ENCODE results near the gene STK17B. TPM values are rescaled to one million over a fixed set of nuclear protein-coding genes. Genes with fewer than 3 reads are reported as not detected.
"Not testable (repeated sequence)": the region's sequence is repeated elsewhere in the genome, so short reads cannot be mapped to it uniquely, and the experiment has no call there.

Gene STK17B
- total RNA-seq, 2 experiments from 2014 or later: 453 to 469 TPM

DNA sequence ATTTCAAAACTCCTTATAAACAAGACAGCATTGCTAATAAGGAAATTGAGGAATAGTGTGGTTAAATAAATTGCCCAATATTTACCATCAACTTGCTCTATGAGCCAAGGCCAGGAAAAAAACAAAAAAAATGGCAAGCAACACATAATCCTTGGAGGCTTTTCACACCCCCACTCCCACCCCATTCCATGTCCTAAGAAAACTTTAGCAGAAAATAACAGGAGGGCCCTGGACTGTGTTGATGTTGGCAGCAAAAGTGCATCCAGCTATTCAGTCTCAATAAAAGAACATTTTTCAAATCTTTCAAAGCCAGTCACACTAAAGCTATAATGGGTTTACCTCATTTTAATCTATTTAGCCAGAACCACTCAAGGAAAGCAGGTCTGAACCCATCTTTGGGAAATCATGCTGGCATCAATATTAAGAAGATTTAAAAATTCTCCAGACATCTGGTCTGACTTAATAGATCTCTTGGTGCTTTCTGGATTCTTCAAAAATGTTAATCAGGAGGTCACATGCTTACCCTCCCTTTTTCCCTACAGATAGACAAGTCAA lies 34.6 kb upstream of the STK17B start:
- POLR2A ChIA-PET: interaction anchor here (1.2 to 1.9 kb wide), 4 partner anchors 18 to 54 kb away, joined by 3 to 14 read pairs (median 5); partner anchors contain the start of gene STK17B
- H3K36me3 Mint-ChIP-seq (ENCODE audit: low read depth): peaks cover 26% of the 10 kb centered on the region
- DNase-seq (no peak), ATAC-seq (no peak)
- peaks cover 3% of the 10 kb centered on the region for H3K9me3 Mint-ChIP-seq (ENCODE audit: insufficient read depth)
- no peak overlapping the region for H3K27ac Mint-ChIP-seq
- CTCF ChIA-PET: interaction anchor here (1.1 to 1.5 kb wide), 7 partner anchors 8 to 33 kb away, joined by 3 to 6 read pairs (median 5); no protein-coding TSS in a partner anchor
- no peak overlapping the region for H3K4me3 Mint-ChIP-seq
- H3K27me3 Mint-ChIP-seq (ENCODE audit: low read depth): no peaks in the 10 kb centered on the region
- H3K4me1 Mint-ChIP-seq (ENCODE audit: low read depth): peaks cover 57% of the 10 kb centered on the region

DNA sequence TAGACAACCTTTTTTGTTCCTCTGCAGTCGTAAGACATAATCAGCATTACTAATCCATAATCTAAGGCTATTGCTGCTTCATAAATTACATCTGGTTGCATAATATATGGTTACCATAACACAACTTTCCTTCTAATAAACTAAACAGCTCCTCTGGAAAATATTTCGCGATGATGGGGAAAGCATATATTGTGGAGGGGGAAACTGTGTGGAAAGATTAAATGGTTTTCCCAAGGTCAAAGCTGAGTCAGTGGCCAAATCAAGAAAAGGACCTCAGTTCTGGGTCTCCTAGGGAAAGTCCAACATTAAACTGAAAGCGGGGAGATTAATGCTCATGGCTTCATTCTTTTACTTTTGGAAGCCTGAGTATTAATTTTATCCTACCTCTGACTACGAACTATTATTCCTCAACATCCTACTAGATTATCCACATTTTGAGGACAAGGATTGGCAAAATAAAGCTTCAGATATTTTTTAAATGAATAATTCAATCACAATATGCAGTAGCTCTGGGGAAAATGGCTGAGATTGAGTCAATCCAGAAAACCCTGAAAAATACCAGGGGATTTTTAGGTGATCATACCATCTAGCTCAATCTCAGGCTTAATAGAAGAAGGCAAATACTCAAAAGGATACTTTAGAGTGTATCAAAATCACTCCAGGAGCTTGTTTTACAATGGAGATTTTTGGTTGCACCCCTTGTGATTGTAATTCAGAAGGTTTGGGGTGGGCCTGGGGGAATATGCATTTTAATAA lies 33.8 kb upstream of the STK17B start:
- DNase-seq (no peak), ATAC-seq (no peak)
- CTCF ChIA-PET: interaction anchor here (1.1 to 1.5 kb wide), 9 partner anchors 9 to 33 kb away, joined by 3 to 6 read pairs (median 5); no protein-coding TSS in a partner anchor
- no peaks in the 10 kb centered on the region for H3K27me3 Mint-ChIP-seq (ENCODE audit: low read depth)
- no peak overlapping the region for H3K4me3 Mint-ChIP-seq
- H3K9me3 Mint-ChIP-seq (ENCODE audit: insufficient read depth): peaks cover 3% of the 10 kb centered on the region
- POLR2A ChIA-PET: interaction anchor here (0.6 to 1.9 kb wide), 10 partner anchors 17 to 55 kb away, joined by 3 to 14 read pairs (median 4); partner anchors contain the start of gene STK17B
- H3K4me1 Mint-ChIP-seq (ENCODE audit: low read depth): peaks cover 62% of the 10 kb centered on the region
- peaks cover 26% of the 10 kb centered on the region for H3K36me3 Mint-ChIP-seq (ENCODE audit: low read depth)
- H3K27ac Mint-ChIP-seq: no peak overlapping the region

DNA sequence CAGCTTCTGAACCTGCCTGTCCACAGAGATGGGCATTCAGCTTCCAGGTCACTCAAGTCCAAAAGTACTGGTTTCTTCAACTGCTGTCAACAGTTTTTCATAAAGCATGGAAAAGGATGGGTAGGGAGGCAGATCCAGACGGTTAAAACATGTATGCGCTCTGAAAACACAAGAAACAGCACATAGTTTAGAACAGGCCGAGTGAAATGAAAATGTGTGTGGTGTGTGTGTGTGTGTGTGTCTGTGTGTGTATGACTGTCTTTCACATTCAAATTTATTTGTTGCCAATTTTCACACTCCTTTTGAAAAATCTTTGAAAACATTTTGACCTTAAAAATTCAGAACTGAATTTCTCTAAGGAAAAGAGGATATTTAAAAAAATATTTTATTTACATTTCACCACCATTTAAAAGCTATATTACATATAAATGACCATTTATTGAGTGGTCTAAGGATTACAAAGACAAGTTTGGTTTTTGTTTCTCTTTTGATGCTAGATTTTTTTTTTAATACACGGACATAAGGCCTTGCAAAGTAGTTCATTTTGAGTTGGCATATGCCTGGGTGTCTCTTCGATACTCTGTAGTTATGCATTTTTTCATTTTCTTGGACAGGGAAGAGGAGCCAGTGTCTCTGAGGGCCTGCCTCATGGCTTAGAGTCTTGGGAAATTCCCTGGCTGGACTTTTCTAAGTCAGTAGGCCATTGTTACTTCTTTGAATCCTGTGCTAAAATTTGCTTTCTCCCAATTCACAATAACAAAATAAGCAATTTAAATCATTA lies 30.0 kb upstream of the STK17B start:
- H3K4me1 Mint-ChIP-seq (ENCODE audit: low read depth): peaks cover 46% of the 10 kb centered on the region
- H3K36me3 Mint-ChIP-seq (ENCODE audit: low read depth): peaks cover 19% of the 10 kb centered on the region
- no peaks in the 10 kb centered on the region for H3K27me3 Mint-ChIP-seq (ENCODE audit: low read depth)
- peaks cover 7% of the 10 kb centered on the region for H3K9me3 Mint-ChIP-seq (ENCODE audit: insufficient read depth)
- CTCF ChIA-PET: interaction anchor here (0.7 to 3.0 kb wide), 11 partner anchors 10 to 40 kb away, joined by 3 to 9 read pairs (median 5); no protein-coding TSS in a partner anchor
- POLR2A ChIA-PET: interaction anchor here (0.6 to 4.1 kb wide), 14 partner anchors 8 to 75 kb away, joined by 3 to 21 read pairs (median 4); no protein-coding TSS in a partner anchor
- peak overlapping the region; percentile 86 for H3K27ac Mint-ChIP-seq
- H3K4me3 Mint-ChIP-seq: peak overlapping the region; percentile 60
- ATAC-seq: peak; percentile 14
- DNase-seq: no peak

- H3K9me3 Mint-ChIP-seq (ENCODE audit: insufficient read depth): peaks cover 7% of the 10 kb centered on the region
- peaks cover 47% of the 10 kb centered on the region for H3K4me1 Mint-ChIP-seq (ENCODE audit: low read depth)
- no peaks in the 10 kb centered on the region for H3K27me3 Mint-ChIP-seq (ENCODE audit: low read depth)
- peaks cover 23% of the 10 kb centered on the region for H3K36me3 Mint-ChIP-seq (ENCODE audit: low read depth)
- CTCF ChIA-PET: interaction anchor here (0.7 to 3.0 kb wide), 9 partner anchors 9 to 41 kb away, joined by 3 to 9 read pairs (median 5); no protein-coding TSS in a partner anchor
- peak; percentile 99 for ATAC-seq
- peak; percentile 63 for DNase-seq
- H3K27ac Mint-ChIP-seq: peak overlapping the region; percentile 76
- POLR2A ChIA-PET: interaction anchor here (0.6 to 4.1 kb wide), 11 partner anchors 11 to 75 kb away, joined by 3 to 21 read pairs (median 5); no protein-coding TSS in a partner anchor
- H3K4me3 Mint-ChIP-seq: peak overlapping the region; percentile 58
Observed at GRCh38 chr2:196200557-196200956, 29.2 kb upstream of the STK17B start.

- Mint-ChIP-seq H3K4me1 (ENCODE audit: low read depth) (peaks cover 50% of the 10 kb centered on the region), H3K36me3 (ENCODE audit: low read depth) (peaks cover 17% of the 10 kb centered on the region), H3K4me3 (no peak overlapping the region), H3K9me3 (ENCODE audit: insufficient read depth) (peaks cover 25% of the 10 kb centered on the region), H3K27me3 (ENCODE audit: low read depth) (no peaks in the 10 kb centered on the region), H3K27ac (peak overlapping the region; percentile 5)
- CTCF ChIA-PET: interaction anchor here (0.7 to 2.5 kb wide), 10 partner anchors 13 to 118 kb away, joined by 3 to 7 read pairs (median 4); no protein-coding TSS in a partner anchor
- POLR2A ChIA-PET: interaction anchor here (1.2 to 2.0 kb wide), 3 partner anchors 11 to 25 kb away, joined by 4 to 10 read pairs (median 9); partner anchors contain the start of gene STK17B
- no peak for DNase-seq
- ATAC-seq: no peak
Observed at GRCh38 chr2:196195758-196196157, 24.4 kb upstream of the STK17B start.

- H3K4me3 Mint-ChIP-seq: peak overlapping the region; percentile 42
- no peaks in the 10 kb centered on the region for H3K27me3 Mint-ChIP-seq (ENCODE audit: low read depth)
- POLR2A ChIA-PET: interaction anchor here (1.2 to 2.0 kb wide), 3 partner anchors 11 to 24 kb away, joined by 4 to 10 read pairs (median 9); partner anchors contain the start of gene STK17B
- no peak overlapping the region for H3K27ac Mint-ChIP-seq
- peaks cover 48% of the 10 kb centered on the region for H3K4me1 Mint-ChIP-seq (ENCODE audit: low read depth)
- H3K36me3 Mint-ChIP-seq (ENCODE audit: low read depth): peaks cover 17% of the 10 kb centered on the region
- DNase-seq (no peak), ATAC-seq (peak; percentile 8)
- peaks cover 25% of the 10 kb centered on the region for H3K9me3 Mint-ChIP-seq (ENCODE audit: insufficient read depth)
- CTCF ChIA-PET: interaction anchor here (0.7 to 2.5 kb wide), 7 partner anchors 12 to 117 kb away, joined by 3 to 7 read pairs (median 3); no protein-coding TSS in a partner anchor
Observed at GRCh38 chr2:196195302-196195701, 23.9 kb upstream of the STK17B start.

DNA sequence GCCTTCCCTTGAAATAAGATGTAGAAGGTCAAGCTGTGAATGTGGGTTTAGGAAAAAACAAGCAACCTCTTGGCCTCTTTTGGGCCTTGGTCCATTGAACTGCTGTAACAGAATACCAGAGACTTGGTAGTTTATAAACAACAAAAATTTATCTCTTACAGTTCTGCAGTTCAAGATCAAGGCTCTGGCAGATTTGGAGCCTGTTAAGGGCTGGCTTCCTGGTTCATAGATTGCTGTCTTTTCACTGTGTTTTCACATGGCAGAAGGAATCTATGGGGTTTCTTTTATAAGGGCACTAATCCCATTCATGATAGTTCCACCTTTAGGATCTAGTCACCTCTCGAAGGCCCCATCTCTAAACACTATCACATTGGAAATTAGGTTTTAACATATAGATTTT lies 20.2 kb upstream of the STK17B start:
- Mint-ChIP-seq H3K27ac (no peak overlapping the region), H3K4me3 (no peak overlapping the region), H3K9me3 (ENCODE audit: insufficient read depth) (peaks cover 24% of the 10 kb centered on the region), H3K4me1 (ENCODE audit: low read depth) (peaks cover 56% of the 10 kb centered on the region), H3K36me3 (ENCODE audit: low read depth) (peaks cover 24% of the 10 kb centered on the region), H3K27me3 (ENCODE audit: low read depth) (no peaks in the 10 kb centered on the region)
- ATAC-seq (no peak), DNase-seq (no peak)
- ChIA-PET CTCF (interaction anchor here (1.4 kb wide), 1 partner anchor 9 kb away, joined by 5 read pairs; no protein-coding TSS in a partner anchor), POLR2A (interaction anchor here (1.1 kb wide), 1 partner anchor 47 kb away, joined by 3 read pairs; no protein-coding TSS in a partner anchor)

DNA sequence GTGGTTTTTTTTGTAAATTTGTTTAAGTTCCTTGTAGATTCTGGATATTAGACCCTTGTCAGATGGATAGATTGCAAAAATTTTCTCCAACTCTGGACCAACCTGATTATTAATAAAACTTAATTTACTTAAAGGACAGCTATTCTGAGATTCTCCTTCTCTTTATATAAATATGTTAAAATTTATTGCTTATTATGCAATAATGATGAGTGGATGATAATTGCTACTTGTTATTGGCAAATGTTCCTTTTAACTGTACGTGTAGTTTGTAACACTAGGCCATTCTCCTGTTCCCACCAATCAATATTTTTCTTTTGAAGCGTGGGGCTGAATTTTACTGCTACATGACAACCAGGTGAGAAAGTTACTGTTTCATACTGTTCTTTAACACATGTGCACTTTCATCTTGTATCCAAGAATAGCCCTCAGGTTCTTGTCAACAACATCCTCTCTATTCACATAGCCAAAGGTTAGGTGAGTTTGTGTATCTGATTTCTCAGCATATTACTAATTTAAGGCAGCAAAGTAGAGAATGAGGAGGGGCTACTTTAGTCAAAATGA lies 16.6 kb upstream of the STK17B start:
- no peak for DNase-seq
- ChIA-PET CTCF (interaction anchor here (1.3 kb wide), 1 partner anchor 10 kb away, joined by 3 read pairs; no protein-coding TSS in a partner anchor), POLR2A (interaction anchor here (0.8 kb wide), 1 partner anchor 17 kb away, joined by 3 read pairs; no protein-coding TSS in a partner anchor)
- H3K9me3 Mint-ChIP-seq (ENCODE audit: insufficient read depth): peaks cover 15% of the 10 kb centered on the region
- peak overlapping the region; percentile 5 for H3K27ac Mint-ChIP-seq
- peaks cover 29% of the 10 kb centered on the region for H3K36me3 Mint-ChIP-seq (ENCODE audit: low read depth)
- no peaks in the 10 kb centered on the region for H3K27me3 Mint-ChIP-seq (ENCODE audit: low read depth)
- no peak for ATAC-seq
- peaks cover 72% of the 10 kb centered on the region for H3K4me1 Mint-ChIP-seq (ENCODE audit: low read depth)
- no peak overlapping the region for H3K4me3 Mint-ChIP-seq

- H3K9me3 Mint-ChIP-seq (ENCODE audit: insufficient read depth); H3K27me3 Mint-ChIP-seq (ENCODE audit: low read depth); H3K27ac Mint-ChIP-seq; H3K4me3 Mint-ChIP-seq; CTCF ChIA-PET; ATAC-seq; DNase-seq: not testable (repeated sequence)
- POLR2A ChIA-PET: interaction anchor here (0.8 kb wide), 1 partner anchor 18 kb away, joined by 3 read pairs; no protein-coding TSS in a partner anchor
- peaks cover 79% of the 10 kb centered on the region for H3K4me1 Mint-ChIP-seq (ENCODE audit: low read depth)
- peaks cover 29% of the 10 kb centered on the region for H3K36me3 Mint-ChIP-seq (ENCODE audit: low read depth)
Observed at GRCh38 chr2:196187175-196187700, 15.9 kb upstream of the STK17B start.

- ATAC-seq (no peak), DNase-seq (no peak)
- H3K27ac Mint-ChIP-seq: no peak overlapping the region
- peaks cover 29% of the 10 kb centered on the region for H3K36me3 Mint-ChIP-seq (ENCODE audit: low read depth)
- H3K9me3 Mint-ChIP-seq (ENCODE audit: insufficient read depth): peaks cover 4% of the 10 kb centered on the region
- H3K4me1 Mint-ChIP-seq (ENCODE audit: low read depth): peaks cover 81% of the 10 kb centered on the region
- POLR2A ChIA-PET: interaction anchor here (2.2 kb wide), 1 partner anchor 11 kb away, joined by 23 read pairs; no protein-coding TSS in a partner anchor
- no peak overlapping the region for H3K4me3 Mint-ChIP-seq
- no peaks in the 10 kb centered on the region for H3K27me3 Mint-ChIP-seq (ENCODE audit: low read depth)
- CTCF ChIA-PET: no interaction called here
Observed at GRCh38 chr2:196186266-196186980, 15.0 kb upstream of the STK17B start.
